Right atrium auricular region (tissue), 2 donors: Measurements from ENCODE around the gene USP31. TPM values are rescaled to one million over a fixed set of nuclear protein-coding genes. Genes with fewer than 3 reads are reported as not detected.

ENCODE experiments used
- DNase-seq: peaks from one replicate; pipeline ENCODE4 v3.0.0-alpha.2; 2019; ENCODE audit warnings: low spot score
- H3K27ac ChIP-seq, 2 donors: fragments of 200-600 bp; sonication (generic); 1 replicate in 1 of 2; 2 replicates in 1 of 2; pipeline ENCODE4 v1.5.1; 2016 to 2019
- H3K27me3 ChIP-seq, 2 donors: fragments of 200-600 bp; sonication (generic); one replicate each; pipeline versions ENCODE4 v1.5.1 to v1.6.0; 2017 to 2019
- H3K36me3 ChIP-seq: fragments of 200-600 bp; sonication (generic); one replicate; pipeline ENCODE4 v1.5.1; 2016
- H3K4me1 ChIP-seq, 2 donors: fragments of 200-600 bp; sonication (generic); one replicate each; pipeline versions ENCODE4 v1.5.1 to v1.6.0; 2017 to 2019
- H3K4me3 ChIP-seq, 2 donors: fragments of 200-600 bp; sonication (generic); 1 replicate in 1 of 2; 2 replicates in 1 of 2; pipeline ENCODE4 v1.5.1; 2017 to 2019; ENCODE audit warnings: mild to moderate bottlenecking in 1 of 2, moderate library complexity in 1 of 2
- H3K9me3 ChIP-seq, 2 donors: fragments of 200-600 bp; sonication (generic); one replicate each; pipeline ENCODE4 v1.5.1; 2019
- CTCF ChIP-seq, 2 donors: fragments of 200-600 bp; sonication (generic); IDR thresholded peaks; one replicate each; pipeline ENCODE4 v1.5.1; 2019; ENCODE audit warnings: antibody characterized with exemption in 2 of 2
- total RNA-seq, 2 donors: library from RNA; depleted of rRNA; stranded (reverse); fragments of >200 nt; gene quantifications; one replicate each; pipeline ENCODE4 v1.1.0, GENCODE V29; 2016

Gene USP31
- total RNA-seq, 2 donors from 2014 or later: 19.7 to 29.0 TPM

GRCh38 chr16:23026784-23027362, 122.4 kb downstream of the USP31 start:
- H3K27me3 ChIP-seq: no peaks in the 10 kb centered on the region
- no peaks in the 10 kb centered on the region for H3K4me1 ChIP-seq
- no peak for TF ChIP-seq CTCF (IDR thresholded peaks at IDR 0.05)
- H3K27ac ChIP-seq: no peak overlapping the region
- no peaks in the 10 kb centered on the region for H3K36me3 ChIP-seq
- H3K9me3 ChIP-seq: no peaks in the 10 kb centered on the region
- no peak overlapping the region for H3K4me3 ChIP-seq
- DNase-seq: no peak

GRCh38 chr16:23025692-23026307, 123.5 kb downstream of the USP31 start:
- no peaks in the 10 kb centered on the region for H3K27me3 ChIP-seq

GRCh38 chr16:23024044-23024443, 125.2 kb downstream of the USP31 start:
- DNase-seq: no peak
- no peak overlapping the region for H3K4me3 ChIP-seq
- H3K36me3 ChIP-seq: no peaks in the 10 kb centered on the region
- no peak overlapping the region for H3K27ac ChIP-seq
- no peak for TF ChIP-seq CTCF (IDR thresholded peaks at IDR 0.05)
- H3K9me3 ChIP-seq: no peaks in the 10 kb centered on the region
- H3K27me3 ChIP-seq: no peaks in the 10 kb centered on the region
- no peaks in the 10 kb centered on the region for H3K4me1 ChIP-seq

More at GRCh38 chr16:23025692-23026307, 123.5 kb downstream of the USP31 start:
- Histone ChIP-seq H3K27ac (no peak overlapping the region), H3K9me3 (no peaks in the 10 kb centered on the region), H3K4me3 (no peak overlapping the region), H3K4me1 (no peaks in the 10 kb centered on the region), H3K36me3 (no peaks in the 10 kb centered on the region)
- DNase-seq: no peak
- no peak for TF ChIP-seq CTCF (IDR thresholded peaks at IDR 0.05)

GRCh38 chr16:23020084-23020483, 129.2 kb downstream of the USP31 start:
- TF ChIP-seq CTCF (IDR thresholded peaks at IDR 0.05): no peak
- Histone ChIP-seq H3K9me3 (no peaks in the 10 kb centered on the region), H3K4me1 (no peaks in the 10 kb centered on the region), H3K36me3 (no peaks in the 10 kb centered on the region), H3K27ac (no peak overlapping the region), H3K27me3 (no peaks in the 10 kb centered on the region), H3K4me3 (no peak overlapping the region)
- no peak for DNase-seq

GRCh38 chr16:23016368-23016767, 132.9 kb downstream of the USP31 start:
- H3K27me3 ChIP-seq: no peaks in the 10 kb centered on the region

More at GRCh38 chr16:23016368-23016767, 132.9 kb downstream of the USP31 start:
- DNase-seq: no peak
- no peak overlapping the region for H3K4me3 ChIP-seq
- no peak for TF ChIP-seq CTCF (IDR thresholded peaks at IDR 0.05)
- H3K9me3 ChIP-seq: no peaks in the 10 kb centered on the region
- no peaks in the 10 kb centered on the region for H3K4me1 ChIP-seq
- no peaks in the 10 kb centered on the region for H3K36me3 ChIP-seq
- no peak overlapping the region for H3K27ac ChIP-seq
